OCI-LY7 (cell line): ENCODE measurements around the gene ARAP3.

Experiments used
- EZH2phosphoT487 ChIP-seq: fragments of 200-600 bp; sonication (generic); IDR thresholded peaks from 2 replicates; pipeline ENCODE4 v1.6.1; 2018; ENCODE audit warnings: low read depth, borderline replicate concordance, mild to moderate bottlenecking, mixed run types, antibody characterized with exemption, low read length, moderate library complexity, mixed read lengths
- TF ChIP-seq, protein P1 (sequence below): fragments of 200-600 bp; sonication (generic); conservative IDR thresholded peaks from 2 replicates; pipeline ENCODE4 v1.5.1; 2014; ENCODE audit warnings: mild to moderate bottlenecking, antibody characterized with exemption, low read length, moderate library complexity, mixed read lengths

GRCh38 chr5:141674747-141675146, 7.3 kb downstream of the ARAP3 start:
- TF ChIP-seq, protein P1, sequence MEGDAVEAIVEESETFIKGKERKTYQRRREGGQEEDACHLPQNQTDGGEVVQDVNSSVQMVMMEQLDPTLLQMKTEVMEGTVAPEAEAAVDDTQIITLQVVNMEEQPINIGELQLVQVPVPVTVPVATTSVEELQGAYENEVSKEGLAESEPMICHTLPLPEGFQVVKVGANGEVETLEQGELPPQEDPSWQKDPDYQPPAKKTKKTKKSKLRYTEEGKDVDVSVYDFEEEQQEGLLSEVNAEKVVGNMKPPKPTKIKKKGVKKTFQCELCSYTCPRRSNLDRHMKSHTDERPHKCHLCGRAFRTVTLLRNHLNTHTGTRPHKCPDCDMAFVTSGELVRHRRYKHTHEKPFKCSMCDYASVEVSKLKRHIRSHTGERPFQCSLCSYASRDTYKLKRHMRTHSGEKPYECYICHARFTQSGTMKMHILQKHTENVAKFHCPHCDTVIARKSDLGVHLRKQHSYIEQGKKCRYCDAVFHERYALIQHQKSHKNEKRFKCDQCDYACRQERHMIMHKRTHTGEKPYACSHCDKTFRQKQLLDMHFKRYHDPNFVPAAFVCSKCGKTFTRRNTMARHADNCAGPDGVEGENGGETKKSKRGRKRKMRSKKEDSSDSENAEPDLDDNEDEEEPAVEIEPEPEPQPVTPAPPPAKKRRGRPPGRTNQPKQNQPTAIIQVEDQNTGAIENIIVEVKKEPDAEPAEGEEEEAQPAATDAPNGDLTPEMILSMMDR, result no peak
- TF ChIP-seq EZH2phosphoT487, result no peak
